Measurements from ENCODE around the gene IFT57. TPM values are rescaled to one million over a fixed set of nuclear protein-coding genes. Genes with fewer than 3 reads are reported as not detected.
A peak's percentile ranks its signal among the peaks of the same experiment; 100 is the strongest.
"Not testable (repeated sequence)": the region's sequence is repeated elsewhere in the genome, so short reads cannot be mapped to it uniquely, and the experiment has no call there.

IFT57 gene
- total and polyA plus RNA-seq, 5 donors from 2014 or later = 29.1 to 46.9 (median 41.2) TPM

- Histone ChIP-seq H3K4me3 (ENCODE audit: low read depth, low read length) (no peak overlapping the region), H3K36me3 (ENCODE audit: control insufficient read depth, insufficient read depth, low read length) (peaks cover 9% of the 10 kb centered on the region), H3K4me1 (ENCODE audit: control insufficient read depth, insufficient read depth, low read length, poor library complexity, severe bottlenecking) (no peaks in the 10 kb centered on the region), H3K27ac (ENCODE audit: insufficient read depth, low read length, poor library complexity, severe bottlenecking) (no peak overlapping the region), H3K27me3 (ENCODE audit: control insufficient read depth, insufficient read depth, low read length) (no peaks in the 10 kb centered on the region), H3K9me3 (ENCODE audit: control insufficient read depth in 2 of 2, low read length in 2 of 2) (no peaks in the 10 kb centered on the region)
- ATAC-seq (ENCODE audit: low read depth in 2 of 2) (no peak), DNase-seq (no peak)
- Mint-ChIP-seq H3K9me3 (peaks cover 0 to 1% (median 0%) of the 10 kb centered on the region in 7 donors), H3K36me3 (peaks cover 23% of the 10 kb centered on the region), H3K4me3 (no peak overlapping the region), H3K4me1 (peaks cover 0 to 13% (median 7%) of the 10 kb centered on the region in 4 donors), H3K27ac (peak overlapping the region in 1 of 3 donors; percentile 60), H3K27me3 (no peaks in the 10 kb centered on the region)
Observed at GRCh38 chr3:108159105-108159504, 63.1 kb downstream of the IFT57 start.

GRCh38 chr3:108158251-108158650 lies 64.0 kb downstream of the IFT57 start:
- Mint-ChIP-seq H3K27me3 (no peaks in the 10 kb centered on the region), H3K9me3 (peaks cover 0 to 1% (median 0%) of the 10 kb centered on the region in 7 donors), H3K36me3 (peaks cover 23% of the 10 kb centered on the region), H3K4me1 (peaks cover 0 to 16% (median 7%) of the 10 kb centered on the region in 4 donors), H3K27ac (no peak overlapping the region), H3K4me3 (no peak overlapping the region)
- DNase-seq (no peak), ATAC-seq (ENCODE audit: low read depth in 2 of 2) (no peak)
- Histone ChIP-seq H3K27me3 (ENCODE audit: control insufficient read depth, insufficient read depth, low read length) (no peaks in the 10 kb centered on the region), H3K4me1 (ENCODE audit: control insufficient read depth, insufficient read depth, low read length, poor library complexity, severe bottlenecking) (no peaks in the 10 kb centered on the region), H3K4me3 (ENCODE audit: low read depth, low read length) (no peak overlapping the region), H3K27ac (ENCODE audit: insufficient read depth, low read length, poor library complexity, severe bottlenecking) (no peak overlapping the region), H3K36me3 (ENCODE audit: control insufficient read depth, insufficient read depth, low read length) (peaks cover 7% of the 10 kb centered on the region), H3K9me3 (ENCODE audit: control insufficient read depth in 2 of 2, low read length in 2 of 2) (no peaks in the 10 kb centered on the region)

GRCh38 chr3:108157273-108157672 lies 65.0 kb downstream of the IFT57 start:
- H3K27me3 ChIP-seq (ENCODE audit: control insufficient read depth, insufficient read depth, low read length) = no peaks in the 10 kb centered on the region
- Mint-ChIP-seq H3K4me3 (no peak overlapping the region), H3K27me3 (no peaks in the 10 kb centered on the region), H3K4me1 (peaks cover 0 to 18% (median 10%) of the 10 kb centered on the region in 4 donors), H3K9me3 (peaks cover 0 to 1% (median 0%) of the 10 kb centered on the region in 7 donors), H3K36me3 (peaks cover 17% of the 10 kb centered on the region), H3K27ac (no peak overlapping the region)
- H3K4me1 ChIP-seq (ENCODE audit: control insufficient read depth, insufficient read depth, low read length, poor library complexity, severe bottlenecking) = no peaks in the 10 kb centered on the region
- no peak overlapping the region for H3K27ac ChIP-seq (ENCODE audit: insufficient read depth, low read length, poor library complexity, severe bottlenecking)
- DNase-seq (no peak), ATAC-seq (ENCODE audit: low read depth in 2 of 2) (no peak)
- H3K9me3 ChIP-seq (ENCODE audit: control insufficient read depth in 2 of 2, low read length in 2 of 2) = no peaks in the 10 kb centered on the region
- peaks cover 4% of the 10 kb centered on the region for H3K36me3 ChIP-seq (ENCODE audit: control insufficient read depth, insufficient read depth, low read length)
- H3K4me3 ChIP-seq (ENCODE audit: low read depth, low read length) = no peak overlapping the region

- H3K27me3 Mint-ChIP-seq = no peaks in the 10 kb centered on the region
- no peak for ATAC-seq (ENCODE audit: low read depth in 2 of 2)
Observed at GRCh38 chr3:108156312-108156853, 65.8 kb downstream of the IFT57 start.

GRCh38 chr3:108155642-108156041 lies 66.6 kb downstream of the IFT57 start:
- not testable (repeated sequence) for H3K4me3 ChIP-seq (ENCODE audit: low read depth, low read length); H3K36me3 Mint-ChIP-seq; H3K9me3 ChIP-seq (ENCODE audit: control insufficient read depth in 2 of 2, low read length in 2 of 2); H3K4me3 Mint-ChIP-seq; H3K4me1 ChIP-seq (ENCODE audit: control insufficient read depth, insufficient read depth, low read length, poor library complexity, severe bottlenecking); H3K27me3 ChIP-seq (ENCODE audit: control insufficient read depth, insufficient read depth, low read length); H3K27ac ChIP-seq (ENCODE audit: insufficient read depth, low read length, poor library complexity, severe bottlenecking); H3K27me3 Mint-ChIP-seq; ATAC-seq (ENCODE audit: low read depth in 2 of 2); DNase-seq; H3K9me3 Mint-ChIP-seq; H3K36me3 ChIP-seq (ENCODE audit: control insufficient read depth, insufficient read depth, low read length)
- Mint-ChIP-seq H3K27ac (peak overlapping the region in 1 of 3 donors; percentile 12), H3K4me1 (peaks cover 0 to 19% (median 9%) of the 10 kb centered on the region in 4 donors)

More at GRCh38 chr3:108156312-108156853, 65.8 kb downstream of the IFT57 start:
- Histone ChIP-seq H3K36me3 (ENCODE audit: control insufficient read depth, insufficient read depth, low read length) (no peaks in the 10 kb centered on the region), H3K9me3 (ENCODE audit: control insufficient read depth in 2 of 2, low read length in 2 of 2) (no peaks in the 10 kb centered on the region), H3K27ac (ENCODE audit: insufficient read depth, low read length, poor library complexity, severe bottlenecking) (no peak overlapping the region), H3K4me3 (ENCODE audit: low read depth, low read length) (no peak overlapping the region), H3K27me3 (ENCODE audit: control insufficient read depth, insufficient read depth, low read length) (no peaks in the 10 kb centered on the region), H3K4me1 (ENCODE audit: control insufficient read depth, insufficient read depth, low read length, poor library complexity, severe bottlenecking) (no peaks in the 10 kb centered on the region)
- H3K4me1 Mint-ChIP-seq = peaks cover 0 to 18% (median 11%) of the 10 kb centered on the region in 4 donors
- H3K4me3 Mint-ChIP-seq = no peak overlapping the region
- no peak for DNase-seq
- H3K9me3 Mint-ChIP-seq = peaks cover 0 to 1% (median 0%) of the 10 kb centered on the region in 7 donors
- no peak overlapping the region for H3K27ac Mint-ChIP-seq
- H3K36me3 Mint-ChIP-seq = peaks cover 12% of the 10 kb centered on the region

- Mint-ChIP-seq H3K27me3 (no peaks in the 10 kb centered on the region), H3K4me1 (peaks cover 0 to 18% (median 9%) of the 10 kb centered on the region in 4 donors), H3K9me3 (peaks cover 0 to 1% (median 0%) of the 10 kb centered on the region in 7 donors), H3K4me3 (no peak overlapping the region), H3K36me3 (no peaks in the 10 kb centered on the region), H3K27ac (peak overlapping the region in 2 of 3 donors; percentile 38 to 59)
- ATAC-seq (ENCODE audit: low read depth in 2 of 2) (no peak), DNase-seq (peak in 2 of 3 donors; percentile 28 to 81)
- Histone ChIP-seq H3K36me3 (ENCODE audit: control insufficient read depth, insufficient read depth, low read length) (no peaks in the 10 kb centered on the region), H3K9me3 (ENCODE audit: control insufficient read depth in 2 of 2, low read length in 2 of 2) (no peaks in the 10 kb centered on the region), H3K4me1 (ENCODE audit: control insufficient read depth, insufficient read depth, low read length, poor library complexity, severe bottlenecking) (no peaks in the 10 kb centered on the region), H3K27ac (ENCODE audit: insufficient read depth, low read length, poor library complexity, severe bottlenecking) (no peak overlapping the region), H3K27me3 (ENCODE audit: control insufficient read depth, insufficient read depth, low read length) (no peaks in the 10 kb centered on the region), H3K4me3 (ENCODE audit: low read depth, low read length) (no peak overlapping the region)
Observed at GRCh38 chr3:108153451-108153981, 68.7 kb downstream of the IFT57 start.

GRCh38 chr3:108152274-108152673 lies 70.0 kb downstream of the IFT57 start:
- peak overlapping the region in 1 of 3 donors; percentile 51 for H3K27ac Mint-ChIP-seq
- H3K27ac ChIP-seq (ENCODE audit: insufficient read depth, low read length, poor library complexity, severe bottlenecking) = no peak overlapping the region
- no peak for ATAC-seq (ENCODE audit: low read depth in 2 of 2)
- H3K4me3 Mint-ChIP-seq = no peak overlapping the region
- H3K27me3 ChIP-seq (ENCODE audit: control insufficient read depth, insufficient read depth, low read length) = no peaks in the 10 kb centered on the region
- peaks cover 0 to under 1% (median 0%) of the 10 kb centered on the region in 7 donors for H3K9me3 Mint-ChIP-seq
- H3K36me3 Mint-ChIP-seq = peaks cover under 1% of the 10 kb centered on the region
- H3K4me1 Mint-ChIP-seq = peaks cover 0 to 17% (median 10%) of the 10 kb centered on the region in 4 donors
- no peaks in the 10 kb centered on the region for H3K4me1 ChIP-seq (ENCODE audit: control insufficient read depth, insufficient read depth, low read length, poor library complexity, severe bottlenecking)
- DNase-seq = no peak
- no peaks in the 10 kb centered on the region for H3K36me3 ChIP-seq (ENCODE audit: control insufficient read depth, insufficient read depth, low read length)
- no peak overlapping the region for H3K4me3 ChIP-seq (ENCODE audit: low read depth, low read length)
- H3K9me3 ChIP-seq (ENCODE audit: control insufficient read depth in 2 of 2, low read length in 2 of 2) = no peaks in the 10 kb centered on the region
- no peaks in the 10 kb centered on the region for H3K27me3 Mint-ChIP-seq

- Histone ChIP-seq H3K4me3 (ENCODE audit: low read depth, low read length) (no peak overlapping the region), H3K9me3 (ENCODE audit: control insufficient read depth in 2 of 2, low read length in 2 of 2) (no peaks in the 10 kb centered on the region), H3K36me3 (ENCODE audit: control insufficient read depth, insufficient read depth, low read length) (peaks cover 2% of the 10 kb centered on the region), H3K27me3 (ENCODE audit: control insufficient read depth, insufficient read depth, low read length) (no peaks in the 10 kb centered on the region), H3K4me1 (ENCODE audit: control insufficient read depth, insufficient read depth, low read length, poor library complexity, severe bottlenecking) (no peaks in the 10 kb centered on the region), H3K27ac (ENCODE audit: insufficient read depth, low read length, poor library complexity, severe bottlenecking) (no peak overlapping the region)
- Mint-ChIP-seq H3K36me3 (peaks cover 11% of the 10 kb centered on the region), H3K27ac (no peak overlapping the region), H3K27me3 (no peaks in the 10 kb centered on the region), H3K4me3 (no peak overlapping the region), H3K4me1 (peaks cover 0 to 25% (median 11%) of the 10 kb centered on the region in 4 donors), H3K9me3 (peaks cover 0 to 4% (median 0%) of the 10 kb centered on the region in 7 donors)
- DNase-seq = no peak
- ATAC-seq (ENCODE audit: low read depth in 2 of 2) = no peak
Observed at GRCh38 chr3:108150200-108150599, 72.0 kb downstream of the IFT57 start.

Measured in CD4-positive, CD25-positive, alpha-beta regulatory T cell (primary cell).